ENCODE measurements around the gene OR12D1. TPM values are rescaled to one million over a fixed set of nuclear protein-coding genes. Genes with fewer than 3 reads are reported as not detected.

Gene OR12D1
- not detected for total RNA-seq

GRCh38 chr6:29414588-29414987, at the start of gene OR12D1:
OR12D1 (plus strand) TSS chr6:29414928.
- Histone ChIP-seq H3K27ac (no peak within 1 kb of the TSS), H3K4me3 (no peak within 1 kb of the TSS), H3K4me1 (no peaks in the 10 kb centered on the region), H3K36me3 (no peaks in the 10 kb centered on the region), H3K27me3 (no peaks in the 10 kb centered on the region), H3K9me3 (peaks cover 0 to 10% (median 0%) of the 10 kb centered on the region in 4 donors)
- DNase-seq (ENCODE audit: low spot score in 2 of 2), result no peak
- TF ChIP-seq EP300 (IDR thresholded peaks at IDR 0.05), result no peak
- TF ChIP-seq CTCF (IDR thresholded peaks at IDR 0.05), result no peak
- no peak for TF ChIP-seq POLR2A (IDR thresholded peaks at IDR 0.05)

GRCh38 chr6:29368765-29369164, 46.0 kb upstream of the OR12D1 start, which contains the start of gene OR5V1:
OR5V1 (minus strand) TSS chr6:29368865; CDS start chr6:29356195, 12,670 bp downstream.
- Histone ChIP-seq H3K27ac (no peak within 1 kb of the TSS), H3K27me3 (no peaks in the 10 kb centered on the region), H3K36me3 (no peaks in the 10 kb centered on the region), H3K4me1 (no peaks in the 10 kb centered on the region), H3K9me3 (peaks cover 0 to 4% (median 0%) of the 10 kb centered on the region in 4 donors), H3K4me3 (no peak within 1 kb of the TSS)
- DNase-seq (ENCODE audit: low spot score in 2 of 2), result no peak
- no peak for TF ChIP-seq EP300 (IDR thresholded peaks at IDR 0.05)
- no peak for TF ChIP-seq POLR2A (IDR thresholded peaks at IDR 0.05)
- no peak for TF ChIP-seq CTCF (IDR thresholded peaks at IDR 0.05)
- 86 to 90% methylated on average over 3 of the region's 3 CpGs for WGBS, 2 donors

- no peak for TF ChIP-seq POLR2A (IDR thresholded peaks at IDR 0.05)
- no peak for TF ChIP-seq CTCF (IDR thresholded peaks at IDR 0.05)
- TF ChIP-seq EP300 (IDR thresholded peaks at IDR 0.05), result no peak
- Histone ChIP-seq H3K27ac (no peak within 1 kb of the TSS), H3K4me3 (no peak within 1 kb of the TSS), H3K36me3 (no peaks in the 10 kb centered on the region), H3K9me3 (peaks cover 0 to 4% (median 0%) of the 10 kb centered on the region in 4 donors), H3K27me3 (no peaks in the 10 kb centered on the region), H3K4me1 (no peaks in the 10 kb centered on the region)
- WGBS, 2 donors, result 85 to 100% methylated on average over 1 of the region's 1 CpG
- DNase-seq (ENCODE audit: low spot score in 2 of 2), result no peak
These were observed 39.5 kb upstream of the OR12D1 start, which contains the start of gene OR12D3 for GRCh38 chr6:29375191-29375590. OR12D3 (minus strand) TSS chr6:29375291; CDS start chr6:29375287, 4 bp downstream.

GRCh38 chr6:29376003-29376402, 38.7 kb upstream of the OR12D1 start:
- no peak overlapping the region for H3K4me3 ChIP-seq
- no peak for DNase-seq (ENCODE audit: low spot score in 2 of 2)
- no peaks in the 10 kb centered on the region for H3K4me1 ChIP-seq
- TF ChIP-seq CTCF (IDR thresholded peaks at IDR 0.05), result no peak
- TF ChIP-seq EP300 (IDR thresholded peaks at IDR 0.05), result no peak
- no peak for TF ChIP-seq POLR2A (IDR thresholded peaks at IDR 0.05)
- H3K27me3 ChIP-seq, result no peaks in the 10 kb centered on the region
- H3K9me3 ChIP-seq, result peaks cover 0 to 4% (median 0%) of the 10 kb centered on the region in 4 donors
- no peaks in the 10 kb centered on the region for H3K36me3 ChIP-seq
- no peak overlapping the region for H3K27ac ChIP-seq

- TF ChIP-seq POLR2A (IDR thresholded peaks at IDR 0.05), result no peak
- no peak for TF ChIP-seq EP300 (IDR thresholded peaks at IDR 0.05)
- no peak for TF ChIP-seq CTCF (IDR thresholded peaks at IDR 0.05)
- Histone ChIP-seq H3K4me1 (no peaks in the 10 kb centered on the region), H3K27me3 (no peaks in the 10 kb centered on the region), H3K36me3 (no peaks in the 10 kb centered on the region), H3K27ac (no peak overlapping the region), H3K9me3 (no peaks in the 10 kb centered on the region), H3K4me3 (no peak overlapping the region)
- no peak for DNase-seq (ENCODE audit: low spot score in 2 of 2)
- 68 to 69% methylated on average over 4 of the region's 4 CpGs for WGBS, 2 donors
These were observed 26.2 kb upstream of the OR12D1 start for GRCh38 chr6:29388533-29388932.
